IMR-90 (cell line): Measurements from ENCODE around the gene SREK1IP1. TPM values are rescaled to one million over a fixed set of nuclear protein-coding genes. Genes with fewer than 3 reads are reported as not detected.

ENCODE experiments used
- ATAC-seq: fragments of 200-7000 bp; cut with Tn5 transposase; 2 replicates; pipeline ENCODE4 v1.9.1; 2020; ENCODE audit warnings: low read depth, mild to moderate bottlenecking, moderate library complexity
- BruUV-seq: library from RNA; stranded (reverse); fragments of 400-500 nt; replicated peaks from 2 replicates; lab custom pipeline; 2021; lab: Mats Ljungman, UMichigan
- CTCF ChIA-PET: fragments of 300-600 bp; formaldehyde crosslinking; extraction: SDS; loops from one replicate; lab custom pipeline; 2021; ENCODE audit warnings: antibody characterized with exemption; lab: Yijun Ruan, JAX
- POLR2A ChIA-PET: fragments of 300-600 bp; sonication (Branson Sonifier 250); formaldehyde crosslinking; loops from one replicate; lab custom pipeline; 2022; ENCODE audit warnings: antibody characterized with exemption; ENCODE audit not compliant: unreplicated experiment; lab: Charles Lee
- DNase-seq: peaks from one replicate; pipeline ENCODE4 v3.0.0; 2013
- H2AFZ ChIP-seq: replicated peaks from 2 replicates; pipeline ENCODE3; 2013; ENCODE audit warnings: low read length, mild to moderate bottlenecking; ENCODE audit not compliant: poor library complexity
- H2AK5ac ChIP-seq: 2 replicates; pipeline ENCODE4 v1.6.1; 2013; ENCODE audit warnings: low read depth, low read length, inconsistent platforms
- H2AK9ac ChIP-seq: replicated peaks from 2 replicates; pipeline ENCODE3; 2013; ENCODE audit warnings: mild to moderate bottlenecking, low read depth, low read length, moderate library complexity; ENCODE audit not compliant: poor library complexity
- H2BK120ac ChIP-seq: 2 replicates; pipeline ENCODE4 v1.6.1; 2013; ENCODE audit warnings: low read depth, low read length, inconsistent platforms
- H2BK15ac ChIP-seq: 3 replicates; pipeline ENCODE4 v1.6.1; 2013; ENCODE audit warnings: low read depth, low read length, inconsistent platforms
- H2BK20ac ChIP-seq: 2 replicates; pipeline ENCODE4 v1.6.1; 2013; ENCODE audit warnings: low read depth, mild to moderate bottlenecking, inconsistent platforms, low read length, moderate library complexity
- H2BK5ac ChIP-seq: 2 replicates; pipeline ENCODE4 v1.6.1; 2013; ENCODE audit warnings: mild to moderate bottlenecking, low read depth, low read length, inconsistent platforms; ENCODE audit not compliant: poor library complexity, severe bottlenecking
- H3K14ac ChIP-seq: replicated peaks from 2 replicates; pipeline ENCODE4 v1.6.1; 2013; ENCODE audit warnings: low read depth, low read length, inconsistent platforms
- H3K18ac ChIP-seq: 2 replicates; pipeline ENCODE4 v1.6.1; 2013; ENCODE audit warnings: low read depth, low read length, control low read depth
- H3K23ac ChIP-seq: 2 replicates; pipeline ENCODE4 v1.6.1; 2013; ENCODE audit warnings: low read depth, low read length, inconsistent platforms
- H3K27ac ChIP-seq: 2 replicates; pipeline ENCODE4 v1.5.1; 2013; ENCODE audit warnings: mild to moderate bottlenecking, control low read depth, low read length; ENCODE audit not compliant: insufficient read depth
- H3K27me3 ChIP-seq: 2 replicates; pipeline ENCODE4 v1.6.1; 2013; ENCODE audit warnings: low read length; ENCODE audit not compliant: control insufficient read depth, insufficient read depth
- H3K36me3 ChIP-seq: 2 replicates; pipeline ENCODE4 v1.6.1; 2013; ENCODE audit warnings: low read length, mixed read lengths; ENCODE audit not compliant: control insufficient read depth, insufficient read depth
- H3K4ac ChIP-seq: 2 replicates; pipeline ENCODE4 v1.6.1; 2013; ENCODE audit warnings: low read depth, low read length, inconsistent platforms
- H3K4me1 ChIP-seq: 2 replicates; pipeline ENCODE4 v1.6.1; 2013; ENCODE audit warnings: low read length, mixed read lengths; ENCODE audit not compliant: control insufficient read depth, insufficient read depth
- H3K4me2 ChIP-seq: 2 replicates; pipeline ENCODE4 v1.6.1; 2013; ENCODE audit warnings: low read depth, mild to moderate bottlenecking, control low read depth, low read length, moderate library complexity
- H3K4me3 ChIP-seq: 2 replicates; pipeline ENCODE4 v1.5.1; 2013; ENCODE audit warnings: low read depth, mild to moderate bottlenecking, control low read depth, low read length, moderate library complexity; ENCODE audit not compliant: insufficient read depth
- H3K56ac ChIP-seq: 2 replicates; pipeline ENCODE4 v1.6.1; 2013; ENCODE audit warnings: low read length, inconsistent platforms; ENCODE audit not compliant: insufficient read depth; ENCODE audit errors: extremely low read depth
- H3K79me1 ChIP-seq, 2 experiments: 2 replicates each; pipeline ENCODE4 v1.6.1; 2013; ENCODE audit warnings: low read length in 2 of 2, inconsistent platforms in 1 of 2, low read depth in 1 of 2
- H3K9ac ChIP-seq: 2 replicates; pipeline ENCODE4 v1.6.1; 2013; ENCODE audit warnings: low read depth, low read length, control low read depth
- H3K9me1 ChIP-seq: 2 replicates; pipeline ENCODE4 v1.6.1; 2013; ENCODE audit warnings: low read length, inconsistent platforms; ENCODE audit not compliant: insufficient read depth
- H3K9me3 ChIP-seq: 2 replicates; pipeline ENCODE4 v1.6.1; 2013; ENCODE audit warnings: low read length; ENCODE audit not compliant: control insufficient read depth, insufficient read depth
- H4K20me1 ChIP-seq: 2 replicates; pipeline ENCODE4 v1.6.1; 2013; ENCODE audit warnings: low read length, inconsistent platforms; ENCODE audit not compliant: insufficient read depth
- H4K5ac ChIP-seq: 2 replicates; pipeline ENCODE4 v1.6.1; 2013; ENCODE audit warnings: mild to moderate bottlenecking, low read depth, low read length, control low read depth
- H4K8ac ChIP-seq, 2 experiments: 2 replicates each; pipeline ENCODE4 v1.6.1; 2013; ENCODE audit warnings: low read depth in 2 of 2, low read length in 2 of 2, control low read depth in 1 of 2, inconsistent platforms in 1 of 2
- H4K91ac ChIP-seq: 2 replicates; pipeline ENCODE4 v1.6.1; 2013; ENCODE audit warnings: low read depth, low read length, inconsistent platforms; ENCODE audit not compliant: insufficient read depth
- CHD1 ChIP-seq: IDR thresholded peaks from 2 replicates; pipeline ENCODE4 v1.6.1; 2012; ENCODE audit warnings: low read depth, low read length, improper control_type of control experiment
- MXI1 ChIP-seq: IDR thresholded peaks from 2 replicates; pipeline ENCODE4 v1.6.1; 2012; ENCODE audit warnings: low read depth, mild to moderate bottlenecking, low read length, moderate library complexity, borderline replicate concordance
- RCOR1 ChIP-seq: IDR thresholded peaks from 2 replicates; pipeline ENCODE4 v1.6.1; 2012; ENCODE audit warnings: mild to moderate bottlenecking, low read length, improper control_type of control experiment; ENCODE audit not compliant: insufficient replicate concordance
- RFX5 ChIP-seq: IDR thresholded peaks from 2 replicates; pipeline ENCODE4 v1.8.0; 2012; ENCODE audit warnings: low read depth, mild to moderate bottlenecking, low read length, moderate library complexity
- SMC3 ChIP-seq: fragments of 150-350 bp; IDR thresholded peaks from 2 replicates; pipeline ENCODE4 v1.6.1; 2016; ENCODE audit warnings: low read depth, mild to moderate bottlenecking, antibody characterized with exemption, low read length, moderate library complexity
- USF2 ChIP-seq: fragments of 150-350 bp; IDR thresholded peaks from 2 replicates; pipeline ENCODE4 v1.6.1; 2017; ENCODE audit warnings: mild to moderate bottlenecking, antibody characterized with exemption, low read length, low read depth
- WGBS, 2 experiments: methylation state at CpG; one replicate each; pipeline versions ENCODE4 v1.1.5 to v1.1.7; 2013; ENCODE audit warnings: missing lambda C conversion rate in 2 of 2; ENCODE audit not compliant: insufficient read length in 1 of 2; ENCODE audit errors: extremely low coverage in 2 of 2; 5-methylcytosine and 5-hydroxymethylcytosine counted together
- dilution Hi-C: fragments of 300-500 bp; cut with HindIII; formaldehyde crosslinking; loops from one replicate; pipeline ENCODE4 v1.14.3; 2018; ENCODE audit warnings: low sequenced_read_pairs; ENCODE audit not compliant: unreplicated experiment
- in situ Hi-C: fragments of 300-500 bp; cut with MboI; formaldehyde crosslinking; loops from 3 replicates; pipeline ENCODE4 v1.14.3; 2019; ENCODE audit warnings: low sequenced_read_pairs, inconsistent platforms, mixed read lengths
- intact Hi-C: fragments of 100-400 bp; cut with micrococcal nuclease; formaldehyde crosslinking; loops from 2 replicates; pipeline ENCODE4 v1.10.0; 2022
- polyA plus RNA-seq, 3 experiments: library from polyadenylated mRNA; depleted of rRNA; stranded (reverse); fragments of >200 nt; gene quantifications; 2 replicates each; pipeline ENCODE4 v1.2.3, GENCODE V29; 2012; ENCODE audit warnings: low replicate concordance in 1 of 3
- total RNA-seq: library from RNA; depleted of rRNA; stranded (reverse); fragments of >200 nt; gene quantifications from 2 replicates; pipeline ENCODE4 v1.2.3, GENCODE V29; 2012

The SREK1IP1 gene
- total and polyA plus RNA-seq, 2 of the 4 experiments (the other 2 are of a cell fraction) = 3.3 to 6.5 TPM

DNA sequence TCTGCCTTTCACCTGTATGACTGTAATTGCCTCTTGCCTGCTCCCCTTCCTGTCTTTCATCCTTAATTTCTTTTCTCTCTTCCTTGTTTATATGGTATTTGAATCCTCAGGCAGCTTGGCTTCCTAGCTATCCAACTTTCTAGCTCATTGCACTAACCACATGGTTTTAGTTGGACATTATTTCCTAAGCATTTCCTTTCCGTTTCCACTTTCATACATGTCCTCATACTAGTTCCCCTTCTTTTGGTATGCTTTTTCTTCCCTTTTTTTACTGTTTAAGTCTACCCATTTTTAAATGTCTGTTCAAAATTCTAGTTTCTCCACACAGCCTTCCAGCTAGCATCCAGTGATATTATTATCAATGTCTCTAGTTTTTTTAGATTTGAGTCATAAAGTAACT is 6.8 kb upstream of the SREK1IP1 start:
- H4K5ac ChIP-seq = no peak overlapping the region
- no peak overlapping the region for H4K8ac ChIP-seq
- TF ChIP-seq RFX5 (no peak), MXI1 (no peak), SMC3 (no peak), USF2 (no peak), RCOR1 (no peak), CHD1 (no peak)
- no peak for ATAC-seq
- H3K79me1 ChIP-seq = peaks cover 0 to 14% of the 10 kb centered on the region in 2 experiments; a peak in 3 of 4 replicates
- no peak overlapping the region for H4K91ac ChIP-seq
- no peaks in the 10 kb centered on the region for H3K4me1 ChIP-seq
- dilution Hi-C loops (no loop called here), intact Hi-C loops (no loop called here), in situ Hi-C loops (loop anchor here (25.0 kb wide), 1 partner anchor 538 kb away; no protein-coding TSS in a partner anchor)
- ChIA-PET POLR2A (no interaction called here), CTCF (interaction anchor here (1.1 kb wide), 1 partner anchor 22 kb away, joined by 3 read pairs; no protein-coding TSS in a partner anchor)
- H2BK120ac ChIP-seq = no peak overlapping the region
- no peak overlapping the region for H3K56ac ChIP-seq
- H3K4ac ChIP-seq = no peak overlapping the region
- no peaks in the 10 kb centered on the region for H3K9me3 ChIP-seq
- H4K20me1 ChIP-seq = no peaks in the 10 kb centered on the region
- H2AK5ac ChIP-seq = no peak overlapping the region
- 0 out of 2 replicates have a peak, but pooled peaks cover 2% of the 10 kb centered on the region for H3K36me3 ChIP-seq
- no peak overlapping the region for H3K27ac ChIP-seq
- no peak overlapping the region for H2BK20ac ChIP-seq
- no peak overlapping the region for H3K18ac ChIP-seq
- no peak overlapping the region for H3K23ac ChIP-seq
- H2AK9ac ChIP-seq = no peak overlapping the region
- no peak overlapping the region for H2AFZ ChIP-seq
- no peak overlapping the region for H3K14ac ChIP-seq
- H3K4me2 ChIP-seq = no peak overlapping the region
- no peak overlapping the region for H3K4me3 ChIP-seq
- H2BK15ac ChIP-seq = no peak overlapping the region
- no peak overlapping the region for H2BK5ac ChIP-seq
- no peak overlapping the region for H3K9ac ChIP-seq
- no peak for DNase-seq
- no peaks in the 10 kb centered on the region for H3K9me1 ChIP-seq
- no TSS peak for BruUV-seq
- H3K27me3 ChIP-seq = no peaks in the 10 kb centered on the region
- WGBS, 2 experiments = no CpG with 5 or more reads among the region's 1 CpG
